H1 (cell line): Measurements from ENCODE around the gene FADS2. TPM values are rescaled to one million over a fixed set of nuclear protein-coding genes. Genes with fewer than 3 reads are reported as not detected.

Source experiments
- BCL11A ChIP-seq, 2 experiments: IDR thresholded peaks; one replicate each; pipeline ENCODE4 v1.6.1; 2011; ENCODE audit warnings: low read depth in 2 of 2, low read length in 2 of 2, mild to moderate bottlenecking in 2 of 2
- CBX5 ChIP-seq: fragments of 300-800, 300-1000 bp; sonication (generic); IDR thresholded peaks from 2 replicates; pipeline ENCODE4 v1.7.1; 2016; ENCODE audit warnings: antibody characterized with exemption, low read length, low read depth
- CHD2 ChIP-seq: IDR thresholded peaks from 2 replicates; pipeline ENCODE4 v1.6.1; 2012; ENCODE audit warnings: low read length, improper control_type of control experiment
- CTBP2 ChIP-seq: IDR thresholded peaks from 2 replicates; pipeline ENCODE4 v1.7.0; 2011; ENCODE audit warnings: borderline replicate concordance, mild to moderate bottlenecking, moderate library complexity, mixed read lengths, low read length; ENCODE audit not compliant: insufficient read depth, insufficient read length
- EGR1 ChIP-seq: IDR thresholded peaks from 2 replicates; pipeline ENCODE4 v1.6.1; 2011; ENCODE audit warnings: low read depth, low read length, borderline replicate concordance
- GABPA ChIP-seq: IDR thresholded peaks from 2 replicates; pipeline ENCODE4 v1.6.1; 2011; ENCODE audit warnings: mild to moderate bottlenecking, low read length, moderate library complexity, borderline replicate concordance; ENCODE audit not compliant: insufficient read depth
- HDAC2 ChIP-seq, 2 experiments: fragments of 300-600 bp in 1 of 2; sonication (generic) in 1 of 2; IDR thresholded peaks; 2 replicates each; pipeline ENCODE4 v1.6.1; 2011 to 2012; ENCODE audit warnings: low read depth in 2 of 2, low read length in 2 of 2, mild to moderate bottlenecking in 2 of 2, moderate library complexity in 2 of 2, borderline replicate concordance in 1 of 2, inconsistent platforms in 1 of 2
- KDM1A ChIP-seq: fragments of 200-600, 300-600 bp; sonication (generic); IDR thresholded peaks from 2 replicates; pipeline ENCODE4 v1.7.1; 2016; ENCODE audit warnings: mild to moderate bottlenecking, low read length, borderline replicate concordance
- MAFK ChIP-seq: IDR thresholded peaks from 2 replicates; pipeline ENCODE4 v1.6.1; 2012; ENCODE audit warnings: low read depth, mild to moderate bottlenecking, improper control_type of control experiment, low read length
- POLR2AphosphoS5 ChIP-seq: IDR thresholded peaks from 2 replicates; pipeline ENCODE4 v1.6.1; 2011; ENCODE audit warnings: low read depth, low read length
- RAD21 ChIP-seq, 2 experiments: IDR thresholded peaks in 1 of 2; conservative IDR thresholded peaks in 1 of 2; 2 replicates each; pipeline ENCODE4 v1.6.1; 2011; ENCODE audit warnings: low read depth in 2 of 2, low read length in 2 of 2, improper control_type of control experiment in 1 of 2, inconsistent platforms in 1 of 2, mild to moderate bottlenecking in 1 of 2, moderate library complexity in 1 of 2
- RXRA ChIP-seq: IDR thresholded peaks from 2 replicates; pipeline ENCODE4 v1.6.1; 2011; ENCODE audit warnings: low read depth, mild to moderate bottlenecking, low read length, moderate library complexity; ENCODE audit not compliant: insufficient read depth
- SP2 ChIP-seq: IDR thresholded peaks from 2 replicates; pipeline ENCODE4 v1.6.1; 2012; ENCODE audit warnings: mild to moderate bottlenecking, low read length, inconsistent platforms
- polyA plus RNA-seq, 7 experiments: library from polyadenylated mRNA; depleted of rRNA in 3 of 7; stranded (reverse) in 5 of 7; unstranded in 2 of 7; fragments of >200 nt in 5 of 7; fragments of 200-250 nt in 2 of 7; gene quantifications; 1 replicate in 5 of 7; 2 replicates in 1 of 7; 4 replicates in 1 of 7; pipeline versions ENCODE4 v1.2.1 to v1.2.3, GENCODE V29; 2011 to 2013; ENCODE audit warnings: missing spikeins in 2 of 7, mixed read lengths in 2 of 7
- total RNA-seq: library from RNA; stranded (reverse); fragmentation: NEBNext Ultra II Directional; extraction: Animal tissue kit (Norgen Biotek cat#: 25700); gene quantifications from 2 replicates; pipeline ENCODE4 v1.2.1, GENCODE V29; 2021
- TF ChIP-seq, protein P1 (sequence below): IDR thresholded peaks from 2 replicates; pipeline ENCODE4 v1.6.1; 2011; ENCODE audit warnings: low read length, improper control_type of control experiment
- TF ChIP-seq, protein P2 (sequence below), 3 experiments: IDR thresholded peaks; 1 replicate in 2 of 3; 2 replicates in 1 of 3; pipeline versions ENCODE4 v1.5.1 to v1.6.1; 2011; ENCODE audit warnings: low read length in 3 of 3, mild to moderate bottlenecking in 3 of 3, inconsistent platforms in 2 of 3, low read depth in 1 of 3, moderate library complexity in 1 of 3; ENCODE audit not compliant: insufficient read depth in 1 of 3; ENCODE audit errors: control extremely low read depth in 1 of 3

Gene FADS2
- total and polyA plus RNA-seq, 2 of the 8 experiments (the other 6 are each of a cell fraction or from before 2014, with no cell fraction given), result 499 to 701 TPM

DNA sequence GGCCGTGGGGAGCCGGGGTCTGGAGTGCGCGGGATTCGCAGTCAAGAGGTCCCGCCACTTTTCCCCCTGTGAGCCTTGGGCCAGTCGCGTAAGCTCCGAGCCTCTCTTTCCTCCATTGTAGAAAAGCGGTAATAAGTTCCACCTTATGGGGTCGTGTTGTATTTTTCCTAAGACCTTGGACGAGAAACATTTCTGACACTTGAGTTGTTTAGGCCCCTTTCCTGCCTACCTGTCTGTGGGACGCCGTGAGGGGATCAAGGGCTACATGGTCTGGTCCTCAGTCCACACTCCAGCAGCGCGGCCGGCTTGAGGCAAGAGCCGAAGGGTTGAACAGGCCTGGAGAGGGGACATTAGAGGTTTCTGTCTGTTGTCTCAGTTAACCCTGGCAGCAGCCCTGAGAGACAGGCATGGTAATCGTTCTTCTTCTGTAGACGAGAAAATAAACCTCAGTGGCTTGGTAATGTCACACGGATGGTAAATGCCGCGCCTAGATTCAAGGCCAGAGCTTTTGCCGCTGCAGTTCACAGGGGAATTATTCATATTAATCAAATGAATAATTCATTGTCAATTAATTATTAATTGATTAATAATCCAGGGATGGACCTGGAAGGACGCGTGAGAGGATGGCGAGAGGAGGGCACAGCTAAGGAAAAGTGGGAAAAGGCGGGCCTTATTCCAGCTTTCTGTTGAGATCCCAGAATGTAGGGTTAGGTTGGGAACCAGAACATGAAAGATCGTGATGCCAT, 34.8 kb upstream of the FADS2 start (continued):
- TF ChIP-seq BCL11A (IDR thresholded peaks at IDR 0.05; ENCODE audit: low read depth in 2 of 2, low read length in 2 of 2) (no peak), CTBP2 (no peak), EGR1 (no peak), RXRA (no peak), HDAC2 (IDR thresholded peaks at IDR 0.05; ENCODE audit: borderline replicate concordance in 1 of 2, low read depth in 2 of 2, low read length in 2 of 2) (no peak), MAFK (no peak), GABPA (no peak), CHD2 (no peak), CBX5 (no peak), SP2 (no peak), POLR2AphosphoS5 (no peak), RAD21 (IDR thresholded peaks at IDR 0.05 in 1 of 2, conservative IDR thresholded peaks at IDR 0.05 in 1 of 2; ENCODE audit: low read depth in 2 of 2, low read length in 2 of 2) (no peak), KDM1A (no peak)
- TF ChIP-seq, protein P1, sequence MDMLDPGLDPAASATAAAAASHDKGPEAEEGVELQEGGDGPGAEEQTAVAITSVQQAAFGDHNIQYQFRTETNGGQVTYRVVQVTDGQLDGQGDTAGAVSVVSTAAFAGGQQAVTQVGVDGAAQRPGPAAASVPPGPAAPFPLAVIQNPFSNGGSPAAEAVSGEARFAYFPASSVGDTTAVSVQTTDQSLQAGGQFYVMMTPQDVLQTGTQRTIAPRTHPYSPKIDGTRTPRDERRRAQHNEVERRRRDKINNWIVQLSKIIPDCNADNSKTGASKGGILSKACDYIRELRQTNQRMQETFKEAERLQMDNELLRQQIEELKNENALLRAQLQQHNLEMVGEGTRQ, result no peak
- TF ChIP-seq, protein P2, sequence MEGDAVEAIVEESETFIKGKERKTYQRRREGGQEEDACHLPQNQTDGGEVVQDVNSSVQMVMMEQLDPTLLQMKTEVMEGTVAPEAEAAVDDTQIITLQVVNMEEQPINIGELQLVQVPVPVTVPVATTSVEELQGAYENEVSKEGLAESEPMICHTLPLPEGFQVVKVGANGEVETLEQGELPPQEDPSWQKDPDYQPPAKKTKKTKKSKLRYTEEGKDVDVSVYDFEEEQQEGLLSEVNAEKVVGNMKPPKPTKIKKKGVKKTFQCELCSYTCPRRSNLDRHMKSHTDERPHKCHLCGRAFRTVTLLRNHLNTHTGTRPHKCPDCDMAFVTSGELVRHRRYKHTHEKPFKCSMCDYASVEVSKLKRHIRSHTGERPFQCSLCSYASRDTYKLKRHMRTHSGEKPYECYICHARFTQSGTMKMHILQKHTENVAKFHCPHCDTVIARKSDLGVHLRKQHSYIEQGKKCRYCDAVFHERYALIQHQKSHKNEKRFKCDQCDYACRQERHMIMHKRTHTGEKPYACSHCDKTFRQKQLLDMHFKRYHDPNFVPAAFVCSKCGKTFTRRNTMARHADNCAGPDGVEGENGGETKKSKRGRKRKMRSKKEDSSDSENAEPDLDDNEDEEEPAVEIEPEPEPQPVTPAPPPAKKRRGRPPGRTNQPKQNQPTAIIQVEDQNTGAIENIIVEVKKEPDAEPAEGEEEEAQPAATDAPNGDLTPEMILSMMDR (IDR thresholded peaks at IDR 0.05; ENCODE audit: control extremely low read depth in 1 of 3, insufficient read depth in 1 of 3, low read depth in 1 of 3, low read length in 3 of 3), result no peak
